T-helper 17 cell (primary cell): ENCODE data around the gene TRIM52. TPM values are rescaled to one million over a fixed set of nuclear protein-coding genes. Genes with fewer than 3 reads are reported as not detected.
"Not testable (repeated sequence)": the region's sequence is repeated elsewhere in the genome, so short reads cannot be mapped to it uniquely, and the experiment has no call there.

Experiments used
- ATAC-seq: fragments of 150-1000 bp; cut with Tn5 transposase; 2 replicates; pipeline ENCODE4 v1.10.0; 2021; ENCODE audit warnings: mild to moderate bottlenecking, moderate library complexity
- DNase-seq, 3 donors: peaks; one replicate each; pipeline versions ENCODE4 v3.0.0 to v3.0.0-alpha.2; 2020 to 2021
- H3K9me3 ChIP-seq: one replicate; pipeline ENCODE4 v1.7.0; 2013; ENCODE audit warnings: low read length, mild to moderate bottlenecking; ENCODE audit not compliant: control insufficient read depth, poor library complexity, severe bottlenecking
- H3K27ac Mint-ChIP-seq: one replicate; pipeline ENCODE4 v1.8.0; 2022; ENCODE audit warnings: mild to moderate bottlenecking, moderate library complexity, mixed read lengths
- H3K27me3 Mint-ChIP-seq: one replicate; pipeline ENCODE4 v1.8.0; 2022; ENCODE audit warnings: mixed read lengths
- H3K36me3 Mint-ChIP-seq: one replicate; pipeline ENCODE4 v1.8.0; 2022; ENCODE audit warnings: low read depth, mixed read lengths
- H3K4me1 Mint-ChIP-seq: one replicate; pipeline ENCODE4 v1.8.0; 2022; ENCODE audit warnings: mild to moderate bottlenecking, mixed read lengths
- H3K4me3 Mint-ChIP-seq: one replicate; pipeline ENCODE4 v1.8.0; 2022; ENCODE audit warnings: mild to moderate bottlenecking, moderate library complexity, mixed read lengths
- total RNA-seq, 4 donors: library from RNA in 2 of 4; stranded (reverse) in 2 of 4; gene quantifications; one replicate each; pipeline ENCODE4 v1.2.3 and lab custom pipeline; 2022 to 2026

Gene TRIM52
- 10 to 100 TPM; 32.2 to 34.6 TPM for total RNA-seq
- total RNA-seq (lab: John Stamatoyannopoulos, UW): 90.7 to 99.0 reads per million in 2 donors

DNA sequence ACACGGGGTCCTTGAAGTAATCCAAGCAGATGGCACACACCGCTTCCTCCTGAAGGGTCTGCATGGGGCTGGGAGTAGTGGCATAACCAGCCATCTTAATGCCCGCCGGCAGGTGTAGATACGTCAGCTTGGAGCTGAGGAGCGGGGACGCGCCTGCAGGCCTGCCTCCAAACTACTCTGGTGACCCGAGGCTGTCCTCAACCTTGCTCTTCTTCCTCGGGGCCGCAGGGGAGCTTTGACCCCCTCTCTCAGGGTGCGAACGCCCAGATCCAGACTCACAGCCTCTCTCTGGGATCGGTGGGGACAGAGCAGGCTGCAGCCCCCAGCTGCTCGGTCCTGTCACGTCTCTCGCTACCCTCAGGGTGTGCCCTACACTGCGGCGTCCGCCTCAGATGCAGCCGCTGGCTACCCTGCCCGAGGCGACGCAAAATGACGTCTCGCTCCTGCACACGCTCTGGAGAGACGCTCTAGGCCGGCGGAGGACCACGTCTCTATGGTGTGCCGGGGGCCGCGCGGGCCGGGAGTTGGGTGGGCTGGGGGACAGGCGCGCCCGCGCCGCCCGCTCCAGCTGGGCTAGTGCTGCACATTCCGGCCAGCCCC, at the start of gene TRIM52:
Gene TRIM52, minus strand, starts transcription at position 424 of the 600 bp plus-strand sequence. Its CDS starts 330 bp downstream, at position 94.
- DNase-seq (peak; percentile 83), ATAC-seq (peak; percentile 84)
- H3K4me1 Mint-ChIP-seq: peaks cover 46% of the 10 kb centered on the region
- peak within 1 kb of the TSS; percentile 100 for H3K27ac Mint-ChIP-seq
- no peaks in the 10 kb centered on the region for H3K27me3 Mint-ChIP-seq
- peaks cover 5% of the 10 kb centered on the region for H3K36me3 Mint-ChIP-seq
- peak within 1 kb of the TSS; percentile 99 for H3K4me3 Mint-ChIP-seq
- no peaks in the 10 kb centered on the region for H3K9me3 ChIP-seq

DNA sequence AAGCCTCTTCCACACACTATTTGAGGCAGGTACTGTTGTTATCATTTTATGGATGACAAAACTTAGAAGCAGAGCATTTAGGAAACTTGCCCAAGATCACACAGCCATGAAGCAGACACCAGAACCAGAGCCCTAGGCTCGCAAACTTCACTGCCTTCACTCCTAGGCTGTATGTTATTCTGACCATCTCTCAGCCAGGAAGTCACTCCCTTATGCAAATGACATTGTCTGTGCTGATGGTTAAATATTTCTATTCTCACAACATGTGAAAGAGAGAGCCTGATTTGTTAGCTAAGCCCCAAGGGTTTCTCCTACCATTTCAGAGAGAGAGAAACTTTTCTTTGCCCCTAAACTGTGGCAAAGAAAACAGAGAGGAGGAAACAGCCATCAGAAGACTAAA, 26.4 kb upstream of the TRIM52 start:
- not testable (repeated sequence) for H3K27me3 Mint-ChIP-seq, ATAC-seq, H3K4me1 Mint-ChIP-seq

DNA sequence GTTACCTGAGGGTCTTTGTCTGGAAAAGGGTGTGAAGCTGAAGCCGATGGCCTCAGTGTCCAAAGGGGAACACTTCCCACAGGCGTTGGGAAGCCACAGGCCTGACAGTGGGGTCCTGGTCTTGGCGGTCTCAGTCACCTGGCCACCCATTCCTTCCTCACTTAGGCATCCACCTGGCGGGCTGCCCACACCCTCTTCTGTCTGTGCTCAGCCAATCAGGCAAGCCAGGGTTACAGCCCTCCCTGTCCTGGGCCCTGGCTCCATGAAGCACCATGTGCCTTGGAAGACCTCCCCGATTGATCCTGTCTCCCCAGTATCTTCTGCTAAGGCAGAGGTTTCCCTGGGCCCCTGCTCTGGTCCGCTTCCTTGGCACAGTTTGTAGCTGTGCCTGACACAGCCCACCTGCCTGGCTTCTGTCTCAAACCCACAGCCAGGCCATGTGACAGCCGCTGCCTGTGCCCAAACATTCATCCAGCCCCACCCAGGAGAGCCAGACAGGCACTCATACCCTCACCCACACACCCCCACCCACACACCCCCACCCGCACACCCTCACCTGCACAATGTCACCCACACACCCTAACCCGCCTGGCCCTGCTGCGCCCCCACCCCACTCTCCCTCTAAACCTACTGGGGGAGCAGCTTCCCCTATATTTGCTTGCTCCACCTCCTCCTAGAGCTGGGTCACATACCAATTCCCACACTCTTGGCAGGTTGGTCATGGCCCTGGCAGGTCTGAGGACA, 25.2 kb upstream of the TRIM52 start:
- H3K36me3 Mint-ChIP-seq, ATAC-seq, H3K27me3 Mint-ChIP-seq, H3K4me3 Mint-ChIP-seq, H3K27ac Mint-ChIP-seq, H3K4me1 Mint-ChIP-seq, DNase-seq, H3K9me3 ChIP-seq: not testable (repeated sequence)

More for the DNA sequence above, 26.4 kb upstream of the TRIM52 start:
- H3K27ac Mint-ChIP-seq, H3K36me3 Mint-ChIP-seq, H3K4me3 Mint-ChIP-seq, H3K9me3 ChIP-seq, DNase-seq: not testable (repeated sequence)

DNA sequence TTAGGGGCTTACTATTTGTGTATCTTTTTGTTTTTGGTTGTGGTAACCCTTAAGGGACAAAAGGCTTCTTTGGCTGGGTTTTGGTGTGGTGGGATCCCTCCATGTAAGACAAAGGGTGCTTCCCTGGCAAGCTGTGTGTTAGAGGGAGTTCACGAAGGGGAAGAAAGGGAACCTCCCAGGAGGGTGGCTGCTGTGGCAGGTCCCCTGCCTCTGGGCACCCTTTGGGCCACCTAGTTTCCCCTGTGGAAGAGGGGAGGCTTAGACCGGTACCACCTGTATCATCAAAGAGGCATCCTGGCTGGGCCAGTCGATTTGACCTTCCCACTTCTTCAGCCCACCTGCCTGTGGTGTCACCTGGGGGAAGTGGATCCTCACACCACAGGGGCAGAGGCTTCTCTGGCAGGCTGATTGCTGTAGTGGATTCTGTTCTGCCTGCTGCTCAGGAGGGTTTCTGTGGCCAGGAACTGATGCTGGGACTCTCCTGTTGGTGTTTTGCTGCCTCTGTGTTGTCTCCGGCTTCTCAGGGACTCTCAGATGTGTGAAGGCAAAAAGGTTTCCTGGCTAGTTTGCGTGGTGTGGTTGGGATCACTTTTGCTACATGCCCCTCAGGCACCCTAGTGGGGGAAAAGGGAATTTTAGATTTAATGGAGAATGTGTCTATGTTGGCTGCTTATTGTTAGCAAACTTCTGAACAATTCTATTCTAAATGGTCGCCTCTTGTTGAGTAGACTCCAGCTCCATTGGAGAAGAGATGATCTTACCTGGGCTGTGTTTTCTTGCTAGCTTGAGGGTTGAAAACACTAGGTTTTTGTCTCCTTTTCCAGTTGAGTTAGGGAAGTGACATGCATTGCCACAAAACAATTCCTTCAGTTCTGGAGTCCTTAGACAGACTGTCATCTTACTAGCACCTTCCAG, 23.2 kb upstream of the TRIM52 start:
- H3K36me3 Mint-ChIP-seq, H3K4me1 Mint-ChIP-seq, DNase-seq, H3K27ac Mint-ChIP-seq, H3K27me3 Mint-ChIP-seq, H3K4me3 Mint-ChIP-seq, H3K9me3 ChIP-seq, ATAC-seq: not testable (repeated sequence)

DNA sequence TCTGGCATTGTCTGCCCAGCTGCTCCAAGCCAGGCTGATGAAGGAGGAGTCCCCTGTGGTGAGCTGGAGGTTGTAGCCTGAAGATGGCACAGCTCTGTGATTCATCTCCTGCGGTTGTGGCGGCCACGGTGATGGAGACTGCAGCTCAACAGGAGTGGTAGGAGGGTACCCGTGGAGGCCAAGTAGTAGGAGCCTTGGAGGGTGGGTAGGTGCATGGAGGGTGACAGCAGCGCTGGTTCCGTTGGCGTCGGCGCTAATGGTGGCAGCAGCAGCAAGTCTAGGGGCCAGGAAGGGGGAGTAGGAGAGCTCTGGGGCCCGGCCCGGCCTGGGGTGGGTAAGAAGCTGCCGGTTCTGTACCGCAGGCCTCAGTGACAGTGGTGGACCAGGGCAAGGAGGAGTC, 22.4 kb upstream of the TRIM52 start:
- DNase-seq (no peak), ATAC-seq (no peak)
- no peaks in the 10 kb centered on the region for H3K9me3 ChIP-seq
- no peak overlapping the region for H3K4me3 Mint-ChIP-seq
- no peaks in the 10 kb centered on the region for H3K27me3 Mint-ChIP-seq
- no peaks in the 10 kb centered on the region for H3K4me1 Mint-ChIP-seq
- no peaks in the 10 kb centered on the region for H3K36me3 Mint-ChIP-seq
- no peak overlapping the region for H3K27ac Mint-ChIP-seq

DNA sequence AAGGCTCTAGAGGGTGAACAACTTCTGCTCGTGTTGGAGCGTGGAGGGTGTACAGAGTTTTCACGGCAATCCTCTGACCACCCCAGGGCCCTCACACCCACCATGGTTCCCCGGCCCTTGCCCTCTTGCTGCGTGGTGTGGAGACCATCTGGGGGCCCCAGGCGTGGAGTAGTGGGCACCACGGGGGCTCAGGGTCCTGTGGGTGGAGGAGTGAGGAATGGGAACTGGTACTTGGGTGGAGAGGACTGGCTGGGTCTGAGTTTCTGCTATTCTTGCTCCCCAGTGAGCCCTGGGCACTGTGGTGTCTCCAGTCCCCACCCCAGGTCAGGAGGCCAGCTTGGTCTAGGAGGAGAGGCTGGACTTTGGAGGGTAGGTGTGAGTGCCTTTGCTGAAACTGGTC, 21.9 kb upstream of the TRIM52 start:
- no peak overlapping the region for H3K27ac Mint-ChIP-seq
- no peaks in the 10 kb centered on the region for H3K9me3 ChIP-seq
- no peaks in the 10 kb centered on the region for H3K36me3 Mint-ChIP-seq
- no peaks in the 10 kb centered on the region for H3K27me3 Mint-ChIP-seq
- no peak for DNase-seq
- ATAC-seq: no peak
- H3K4me1 Mint-ChIP-seq: no peaks in the 10 kb centered on the region
- H3K4me3 Mint-ChIP-seq: no peak overlapping the region

DNA sequence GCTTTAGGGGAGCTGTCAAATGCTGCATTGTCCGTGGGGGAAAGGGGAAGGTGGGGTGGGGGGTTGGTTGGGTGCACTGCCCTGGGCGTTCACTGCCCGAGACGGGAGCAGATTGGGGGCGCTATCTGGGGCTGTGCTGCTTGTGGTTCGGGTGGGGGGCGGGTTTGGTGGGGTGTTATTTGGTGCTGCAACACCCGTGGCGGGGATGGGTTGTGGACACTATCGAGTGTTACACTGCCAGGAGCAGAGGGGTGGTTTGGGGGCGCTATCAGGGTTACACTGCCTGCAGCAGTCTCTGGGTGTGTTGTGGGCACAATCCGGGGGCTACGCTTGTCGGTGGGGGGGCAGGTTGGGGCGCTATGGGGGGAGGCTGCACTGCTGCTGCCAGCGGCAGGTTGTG, 21.5 kb upstream of the TRIM52 start:
- H3K36me3 Mint-ChIP-seq, DNase-seq, ATAC-seq, H3K9me3 ChIP-seq, H3K27ac Mint-ChIP-seq, H3K4me3 Mint-ChIP-seq, H3K4me1 Mint-ChIP-seq, H3K27me3 Mint-ChIP-seq: not testable (repeated sequence)

DNA sequence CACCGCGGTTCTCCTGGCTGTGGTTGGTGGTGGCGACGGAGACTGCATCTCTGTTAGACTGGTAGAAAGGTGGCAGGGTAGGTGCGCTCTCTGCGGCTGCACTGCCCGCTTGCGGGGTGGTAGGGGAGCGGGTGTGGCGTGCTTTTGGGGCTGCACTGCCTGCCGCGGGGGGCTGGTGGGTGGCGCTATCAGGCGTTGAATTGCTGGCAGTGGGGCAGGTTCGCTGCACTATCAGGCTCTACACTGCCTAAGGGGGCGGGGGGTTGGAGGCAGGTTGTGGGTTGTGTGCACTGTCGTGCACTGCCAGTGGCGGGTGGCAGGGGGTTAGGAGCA, 21.0 kb upstream of the TRIM52 start:
- Mint-ChIP-seq H3K27ac (no peak overlapping the region), H3K36me3 (no peaks in the 10 kb centered on the region), H3K27me3 (no peaks in the 10 kb centered on the region), H3K4me3 (no peak overlapping the region), H3K4me1 (no peaks in the 10 kb centered on the region)
- no peaks in the 10 kb centered on the region for H3K9me3 ChIP-seq
- no peak for DNase-seq
- ATAC-seq: no peak

DNA sequence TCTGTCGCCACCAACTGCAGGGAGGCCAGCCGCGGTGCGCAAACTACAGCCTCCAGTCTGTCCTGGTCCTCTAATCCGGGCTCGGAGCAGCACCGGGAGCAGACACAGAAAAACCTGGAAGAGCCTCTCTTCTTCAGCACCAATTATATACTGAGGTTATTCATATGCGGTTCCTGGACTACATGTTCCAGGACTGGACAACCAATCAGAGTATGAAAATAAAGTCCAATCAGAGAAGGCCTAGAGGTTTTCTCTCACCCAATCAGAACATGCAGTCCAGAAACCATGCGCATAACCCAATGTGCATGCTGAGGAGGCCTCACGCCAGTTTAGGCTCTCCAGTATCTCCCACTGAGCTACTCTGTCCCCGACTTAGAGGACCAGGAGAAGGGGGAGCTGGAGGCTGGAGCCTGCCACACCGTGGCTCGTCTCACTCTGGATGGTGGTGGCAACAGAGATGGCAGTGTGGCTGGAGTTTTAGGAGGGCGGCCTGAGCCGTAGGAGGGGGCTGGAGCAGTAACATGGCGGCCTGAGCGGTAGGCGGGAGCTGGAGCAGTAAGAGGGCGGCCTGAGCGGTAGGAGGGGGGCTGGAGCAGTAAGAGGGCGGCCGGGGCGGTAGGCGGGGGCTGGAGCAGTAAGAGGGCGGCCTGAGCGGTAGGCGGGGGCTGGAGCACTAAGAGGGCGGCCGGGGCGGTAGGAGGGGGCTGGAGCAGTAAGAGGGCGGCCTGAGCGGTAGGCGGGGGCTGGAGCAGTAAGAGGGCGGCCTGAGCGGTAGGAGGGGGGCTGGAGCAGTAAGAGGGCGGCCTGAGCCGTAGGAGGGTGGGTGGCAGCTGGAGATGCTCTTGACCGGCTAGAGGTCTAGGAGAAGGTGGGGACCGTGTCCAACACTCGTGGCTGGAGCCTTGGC, 20.4 kb upstream of the TRIM52 start:
- Mint-ChIP-seq H3K27me3 (no peaks in the 10 kb centered on the region), H3K4me3 (no peak overlapping the region), H3K4me1 (no peaks in the 10 kb centered on the region), H3K27ac (no peak overlapping the region), H3K36me3 (no peaks in the 10 kb centered on the region)
- H3K9me3 ChIP-seq: no peaks in the 10 kb centered on the region
- no peak for DNase-seq
- ATAC-seq: no peak

DNA sequence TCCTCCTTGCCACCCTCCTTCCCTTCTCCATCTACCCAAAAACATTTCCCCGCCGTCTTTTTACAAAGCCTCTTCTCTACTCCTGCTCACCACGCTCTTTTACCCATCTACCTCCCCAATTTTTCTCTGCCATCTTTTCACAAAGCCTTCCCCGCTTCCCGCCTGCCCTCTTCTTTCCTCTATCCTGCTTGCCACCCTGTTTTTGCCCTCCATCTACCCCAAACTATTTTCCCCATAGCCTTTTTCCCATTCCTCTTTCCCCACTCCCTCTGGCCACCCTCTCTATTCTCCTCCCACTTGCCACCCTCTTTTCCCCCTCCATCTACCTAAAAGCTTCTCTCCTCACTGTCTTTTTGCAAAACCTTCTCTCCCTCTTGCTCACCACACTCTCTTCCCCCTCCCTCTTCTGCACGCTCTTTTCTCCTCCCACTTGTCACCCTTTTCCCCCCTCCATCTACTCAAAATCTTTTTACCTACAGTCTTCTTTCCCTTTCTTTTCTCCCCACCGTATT, 19.4 kb upstream of the TRIM52 start:
- no peak overlapping the region for H3K4me3 Mint-ChIP-seq
- no peaks in the 10 kb centered on the region for H3K27me3 Mint-ChIP-seq
- H3K4me1 Mint-ChIP-seq: no peaks in the 10 kb centered on the region
- ATAC-seq (no peak), DNase-seq (no peak)
- no peaks in the 10 kb centered on the region for H3K36me3 Mint-ChIP-seq
- no peak overlapping the region for H3K27ac Mint-ChIP-seq
- H3K9me3 ChIP-seq: no peaks in the 10 kb centered on the region

DNA sequence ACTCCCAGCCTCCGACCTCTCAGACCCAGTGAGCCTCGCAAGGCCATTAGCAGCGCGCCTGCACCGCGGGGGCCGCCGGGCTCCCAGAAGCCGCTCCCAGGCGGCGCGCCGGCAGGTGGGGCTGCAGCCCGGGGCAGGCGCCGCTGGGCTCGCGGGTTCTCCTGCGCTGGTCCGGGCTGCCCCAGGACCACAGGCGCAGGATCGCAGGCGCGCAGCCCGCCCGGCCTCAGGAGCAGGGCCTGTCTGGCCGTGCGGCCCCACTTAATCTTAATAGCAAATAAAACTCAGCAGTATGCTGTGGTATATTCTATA, 12.4 kb upstream of the TRIM52 start:
- H3K4me1 Mint-ChIP-seq: not testable (repeated sequence)

DNA sequence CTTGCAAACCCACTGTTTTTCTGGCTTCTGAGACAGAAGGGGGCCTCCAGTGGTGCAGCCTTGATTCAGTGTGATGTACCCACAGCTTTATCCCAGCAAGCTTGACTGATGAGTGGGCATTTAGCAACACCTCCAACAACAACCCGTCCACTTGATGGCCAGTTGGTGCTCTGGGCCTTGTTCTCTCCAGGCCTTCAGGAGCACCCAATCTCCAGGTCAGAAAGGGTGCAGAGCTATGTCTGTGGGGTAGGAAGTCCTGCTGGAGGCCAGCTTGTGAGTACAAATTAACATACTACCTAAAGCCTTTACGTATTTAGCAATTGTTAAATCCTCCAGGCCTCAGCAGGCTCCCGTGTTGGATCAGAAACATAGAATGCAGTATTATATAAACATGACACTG, 10.1 kb upstream of the TRIM52 start:
- no peak for ATAC-seq
- Mint-ChIP-seq H3K36me3 (no peaks in the 10 kb centered on the region), H3K27me3 (no peaks in the 10 kb centered on the region), H3K4me1 (peaks cover 2% of the 10 kb centered on the region), H3K4me3 (no peak overlapping the region), H3K27ac (no peak overlapping the region)
- no peak for DNase-seq
- H3K9me3 ChIP-seq: no peaks in the 10 kb centered on the region

More for the DNA sequence above, 12.4 kb upstream of the TRIM52 start:
- not testable (repeated sequence) for DNase-seq, H3K27me3 Mint-ChIP-seq, H3K4me3 Mint-ChIP-seq, H3K9me3 ChIP-seq, H3K36me3 Mint-ChIP-seq, H3K27ac Mint-ChIP-seq, ATAC-seq
